ENCODE measurements around the gene RUVBL2. TPM values are rescaled to one million over a fixed set of nuclear protein-coding genes. Genes with fewer than 3 reads are reported as not detected.

Gene RUVBL2
- total and polyA plus RNA-seq, 9 donors: 11.4 to 101 (median 53.4) TPM

- 0% methylated on average over 33 to 52 of the region's 52 CpGs for WGBS, 3 donors
- Histone ChIP-seq H3K27ac (peak within 1 kb of the TSS; percentile 87 to 88), H3K27me3 (no peaks in the 10 kb centered on the region), H3K4me1 (ENCODE audit: insufficient read depth) (peaks cover 10% of the 10 kb centered on the region), H3K9me3 (no peaks in the 10 kb centered on the region), H3K4me3 (peak within 1 kb of the TSS; percentile 98), H3K36me3 (no peaks in the 10 kb centered on the region)
- intact Hi-C loops (cut with DNase I): loop anchor here in 3 of 4 donors (5.0 to 10.0 kb wide), 5 partner anchors 60 to 318 kb away; partner anchors contain the start of genes CA11 (in 1 of the 3), NUCB1 (in 1 of the 3) and PPP1R15A (in 1 of the 3)
- peak; percentile 100 for TF ChIP-seq POLR2A (IDR thresholded peaks at IDR 0.05)
- peak; percentile 72 for TF ChIP-seq EP300 (IDR thresholded peaks at IDR 0.05)
- no peak for TF ChIP-seq CTCF (IDR thresholded peaks at IDR 0.05)
- DNase-seq: peak; percentile 97 to 99 (median 98)
Measured at GRCh38 chr19:48965040-48965805, 28.5 kb upstream of the RUVBL2 start, which contains the start of gene FTL. FTL (plus strand) TSS chr19:48965309; CDS start chr19:48965508, 199 bp downstream.

- H3K36me3 ChIP-seq: no peaks in the 10 kb centered on the region
- no peaks in the 10 kb centered on the region for H3K9me3 ChIP-seq
- H3K27ac ChIP-seq: peak overlapping the region; percentile 87 to 88
- intact Hi-C loops (cut with DNase I): loop anchor here in 3 of 4 donors (5.0 to 10.0 kb wide), 5 partner anchors 61 to 319 kb away; partner anchors contain the start of genes CA11 (in 1 of the 3), NUCB1 (in 1 of the 3) and PPP1R15A (in 1 of the 3)
- H3K27me3 ChIP-seq: no peaks in the 10 kb centered on the region
- peak; percentile 84 to 91 (median 89) for DNase-seq
- H3K4me1 ChIP-seq (ENCODE audit: insufficient read depth): peaks cover 10% of the 10 kb centered on the region
- TF ChIP-seq CTCF (IDR thresholded peaks at IDR 0.05) (no peak), POLR2A (IDR thresholded peaks at IDR 0.05) (no peak), EP300 (IDR thresholded peaks at IDR 0.05) (no peak)
- H3K4me3 ChIP-seq: peak overlapping the region; percentile 98
- WGBS, 3 donors: 9 to 10% (median 10%) methylated on average over 36 of the region's 36 CpGs
Measured at GRCh38 chr19:48965806-48966540, 27.7 kb upstream of the RUVBL2 start.

- intact Hi-C loops (cut with DNase I): loop anchor here in 3 of 4 donors (5.0 to 10.0 kb wide), 5 partner anchors 62 to 319 kb away; partner anchors contain the start of genes CA11 (in 1 of the 3), NUCB1 (in 1 of the 3) and PPP1R15A (in 1 of the 3)
- 79 to 87% (median 84%) methylated on average over 10 of the region's 10 CpGs for WGBS, 3 donors
- no peak for DNase-seq
- Histone ChIP-seq H3K27ac (peak overlapping the region in 1 of 2 donors; percentile 87), H3K36me3 (no peaks in the 10 kb centered on the region), H3K9me3 (no peaks in the 10 kb centered on the region), H3K4me3 (peak overlapping the region; percentile 98), H3K27me3 (no peaks in the 10 kb centered on the region), H3K4me1 (ENCODE audit: insufficient read depth) (peaks cover 10% of the 10 kb centered on the region)
- peak; percentile 6 for TF ChIP-seq POLR2A (IDR thresholded peaks at IDR 0.05)
- no peak for TF ChIP-seq EP300 (IDR thresholded peaks at IDR 0.05)
- TF ChIP-seq CTCF (IDR thresholded peaks at IDR 0.05): no peak
Measured at GRCh38 chr19:48966541-48967345, 26.9 kb upstream of the RUVBL2 start.
